Measurements from ENCODE around the gene DLK1. TPM values are rescaled to one million over a fixed set of nuclear protein-coding genes. Genes with fewer than 3 reads are reported as not detected.

The DLK1 gene
- total RNA-seq (not detected), polyA plus RNA-seq (not detected)

DNA sequence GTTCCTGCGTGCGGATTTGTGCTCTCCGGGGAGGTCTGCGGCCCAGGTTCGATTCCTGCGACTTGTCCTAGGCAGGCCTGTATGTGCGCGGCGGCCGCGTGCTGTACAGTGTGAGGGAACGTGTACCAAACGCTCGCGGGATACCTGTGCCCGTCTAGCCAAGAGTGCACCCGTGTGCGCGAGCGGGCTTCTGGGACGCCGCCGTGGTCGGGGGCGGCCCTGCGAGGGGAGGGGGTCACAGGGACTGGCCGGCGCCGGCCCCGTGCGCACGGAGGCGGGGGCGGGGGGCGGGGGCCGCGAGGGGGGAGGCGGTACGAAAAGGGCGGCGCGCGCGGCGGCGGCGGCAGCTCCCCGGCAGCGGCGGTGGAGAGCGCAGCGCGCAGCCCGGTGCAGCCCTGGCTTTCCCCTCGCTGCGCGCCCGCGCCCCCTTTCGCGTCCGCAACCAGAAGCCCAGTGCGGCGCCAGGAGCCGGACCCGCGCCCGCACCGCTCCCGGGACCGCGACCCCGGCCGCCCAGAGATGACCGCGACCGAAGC, at the start of gene DLK1:
Gene DLK1, plus strand, starts transcription at position 343 of the 536 bp plus-strand sequence. Its CDS starts 177 bp downstream, at position 520.
- Mint-ChIP-seq H3K4me1 (no peaks in the 10 kb centered on the region), H3K36me3 (no peaks in the 10 kb centered on the region), H3K27me3 (peaks cover 21 to 49% of the 10 kb centered on the region in 2 donors), H3K27ac (peak within 1 kb of the TSS in 2 of 8 donors; percentile 20 to 50), H3K4me3 (no peak within 1 kb of the TSS), H3K9me3 (no peaks in the 10 kb centered on the region)
- no peaks in the 10 kb centered on the region for H3K4me1 ChIP-seq (ENCODE audit: insufficient read depth, low read length)
- ChIA-PET CTCF (no interaction called here), POLR2A (no interaction called here)
- no peaks in the 10 kb centered on the region for H3K36me3 ChIP-seq (ENCODE audit: insufficient read depth, low read length)
- no peak for DNase-seq
- H3K27ac ChIP-seq (ENCODE audit: low read depth, low read length), result peak within 1 kb of the TSS; percentile 65
- H3K27me3 ChIP-seq (ENCODE audit: insufficient read depth, low read length, poor library complexity, severe bottlenecking), result no peaks in the 10 kb centered on the region
- no peak within 1 kb of the TSS for H3K4me3 ChIP-seq (ENCODE audit: low read length)
- no peaks in the 10 kb centered on the region for H3K9me3 ChIP-seq (ENCODE audit: low read length)

DNA sequence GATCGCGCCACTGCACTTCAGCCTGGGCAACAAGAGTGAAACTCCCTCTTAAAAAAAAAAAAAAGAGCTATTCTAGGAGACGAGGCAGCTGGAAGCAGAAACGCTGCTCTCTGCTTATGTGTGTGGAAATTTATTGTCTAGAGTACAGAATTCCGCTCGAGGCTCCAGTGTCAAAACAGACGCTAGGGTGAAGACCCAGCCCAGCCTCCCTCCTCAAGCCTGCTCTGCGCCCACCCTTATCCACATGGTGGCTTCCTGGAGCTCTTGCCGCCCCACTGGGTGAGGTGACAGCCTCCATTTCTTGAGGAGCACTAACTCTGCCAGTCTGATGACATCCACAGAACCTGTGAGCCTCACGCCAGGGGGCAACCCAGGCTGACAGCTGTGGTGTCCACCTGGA, 49.5 kb upstream of the DLK1 start:
- Histone ChIP-seq H3K27ac (ENCODE audit: low read depth, low read length) (peak overlapping the region; percentile 64), H3K4me1 (ENCODE audit: insufficient read depth, low read length) (no peaks in the 10 kb centered on the region), H3K9me3 (ENCODE audit: low read length) (no peaks in the 10 kb centered on the region), H3K27me3 (ENCODE audit: insufficient read depth, low read length, poor library complexity, severe bottlenecking) (no peaks in the 10 kb centered on the region), H3K36me3 (ENCODE audit: insufficient read depth, low read length) (no peaks in the 10 kb centered on the region), H3K4me3 (ENCODE audit: low read length) (no peak overlapping the region)
- Mint-ChIP-seq H3K27ac (no peak overlapping the region), H3K9me3 (no peaks in the 10 kb centered on the region), H3K4me3 (no peak overlapping the region), H3K27me3 (peaks cover 27 to 32% of the 10 kb centered on the region in 2 donors), H3K4me1 (peaks cover 0 to 8% (median 4%) of the 10 kb centered on the region in 3 donors), H3K36me3 (no peaks in the 10 kb centered on the region)
- POLR2A ChIA-PET, result interaction anchor here (0.6 kb wide), 1 partner anchor 405 kb away, joined by 3 read pairs; no protein-coding TSS in a partner anchor
- CTCF ChIA-PET, result no interaction called here
- DNase-seq, result no peak

DNA sequence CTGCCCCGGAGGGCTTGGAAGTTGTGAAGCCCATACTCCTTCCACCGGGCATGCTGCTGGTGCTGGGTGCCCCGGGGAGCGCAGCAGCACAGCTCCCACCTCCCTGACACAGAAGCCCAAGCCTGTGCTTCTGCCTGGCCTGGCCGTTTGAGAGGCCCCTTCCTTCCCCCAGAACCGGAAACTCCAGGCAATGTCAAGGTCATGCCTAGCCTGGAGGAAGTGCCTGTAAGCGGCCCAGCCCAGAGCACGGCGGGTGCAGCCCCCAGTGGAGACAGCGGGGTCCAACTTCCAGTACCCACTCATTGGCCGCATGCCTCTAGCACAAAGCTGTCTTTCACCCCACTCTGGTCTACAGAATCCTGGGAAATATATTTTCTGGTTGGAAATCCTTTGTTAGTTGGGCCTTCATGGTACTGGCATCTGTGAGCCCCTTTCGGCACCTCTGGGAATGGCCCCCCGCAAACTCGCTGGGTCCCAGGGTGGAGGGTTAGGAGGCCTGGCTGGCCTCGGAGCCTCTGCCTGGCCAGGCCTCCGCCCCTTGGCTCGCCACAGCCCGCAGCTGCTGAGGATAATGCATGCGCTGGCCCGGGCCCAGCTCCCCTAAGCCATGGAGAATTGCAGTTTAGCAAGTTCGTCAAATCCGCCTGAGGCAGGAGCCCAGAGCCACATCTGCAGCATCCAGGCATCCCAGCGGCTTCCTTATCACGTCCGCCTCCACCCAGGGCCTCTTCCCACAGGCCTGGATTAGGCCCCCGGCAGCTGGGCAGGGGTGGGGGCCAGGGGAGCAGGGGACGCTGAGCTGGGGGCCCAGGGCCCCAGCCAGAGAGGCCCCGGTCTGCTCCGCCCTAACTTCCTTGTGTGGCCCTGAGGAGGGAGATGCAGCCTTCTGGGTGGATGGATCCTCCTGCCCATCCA, 48.9 kb upstream of the DLK1 start:
- H3K27me3 Mint-ChIP-seq, result peaks cover 21 to 26% of the 10 kb centered on the region in 2 donors
- CTCF ChIA-PET, result interaction anchor here (0.9 kb wide), 1 partner anchor 14 kb away, joined by 3 read pairs; no protein-coding TSS in a partner anchor
- POLR2A ChIA-PET, result no interaction called here

DNA sequence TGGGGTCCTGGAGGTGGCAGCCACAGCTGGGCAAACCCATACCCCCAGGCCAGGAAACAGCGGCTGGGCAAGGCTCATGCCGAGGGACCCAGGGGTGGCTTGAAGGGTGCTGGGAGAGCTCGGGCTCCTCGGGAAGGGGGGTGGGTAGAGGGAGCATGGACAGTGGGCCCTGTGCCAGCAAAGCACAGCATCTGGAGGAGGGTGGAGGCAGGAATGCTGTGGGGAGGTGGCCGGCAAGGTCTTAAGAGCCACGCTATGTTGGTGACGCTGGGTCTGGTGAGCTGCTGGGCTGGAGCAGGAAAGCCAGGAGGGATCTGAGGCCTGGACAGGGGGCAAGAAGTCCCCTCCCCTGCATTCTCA, 48.2 kb upstream of the DLK1 start:
- no peak for DNase-seq
- ChIA-PET POLR2A (no interaction called here), CTCF (interaction anchor here (0.9 kb wide), 1 partner anchor 15 kb away, joined by 3 read pairs; no protein-coding TSS in a partner anchor)
- Mint-ChIP-seq H3K4me1 (peaks cover 0 to 3% (median 2%) of the 10 kb centered on the region in 3 donors), H3K4me3 (no peak overlapping the region), H3K27ac (no peak overlapping the region), H3K27me3 (peaks cover 20 to 21% of the 10 kb centered on the region in 2 donors), H3K9me3 (no peaks in the 10 kb centered on the region), H3K36me3 (no peaks in the 10 kb centered on the region)
- no peaks in the 10 kb centered on the region for H3K9me3 ChIP-seq (ENCODE audit: low read length)
- H3K4me3 ChIP-seq (ENCODE audit: low read length), result no peak overlapping the region
- no peaks in the 10 kb centered on the region for H3K27me3 ChIP-seq (ENCODE audit: insufficient read depth, low read length, poor library complexity, severe bottlenecking)
- peak overlapping the region; percentile 64 for H3K27ac ChIP-seq (ENCODE audit: low read depth, low read length)
- no peaks in the 10 kb centered on the region for H3K36me3 ChIP-seq (ENCODE audit: insufficient read depth, low read length)
- H3K4me1 ChIP-seq (ENCODE audit: insufficient read depth, low read length), result no peaks in the 10 kb centered on the region

More for the DNA sequence above, 48.9 kb upstream of the DLK1 start:
- Histone ChIP-seq H3K27me3 (ENCODE audit: insufficient read depth, low read length, poor library complexity, severe bottlenecking) (no peaks in the 10 kb centered on the region), H3K27ac (ENCODE audit: low read depth, low read length) (peak overlapping the region; percentile 64), H3K4me3 (ENCODE audit: low read length) (no peak overlapping the region), H3K36me3 (ENCODE audit: insufficient read depth, low read length) (no peaks in the 10 kb centered on the region), H3K9me3 (ENCODE audit: low read length) (no peaks in the 10 kb centered on the region), H3K4me1 (ENCODE audit: insufficient read depth, low read length) (no peaks in the 10 kb centered on the region)
- DNase-seq, result no peak
- peaks cover 0 to 8% (median 4%) of the 10 kb centered on the region in 3 donors for H3K4me1 Mint-ChIP-seq
- H3K9me3 Mint-ChIP-seq, result no peaks in the 10 kb centered on the region
- H3K4me3 Mint-ChIP-seq, result no peak overlapping the region
- H3K36me3 Mint-ChIP-seq, result no peaks in the 10 kb centered on the region
- H3K27ac Mint-ChIP-seq, result no peak overlapping the region

DNA sequence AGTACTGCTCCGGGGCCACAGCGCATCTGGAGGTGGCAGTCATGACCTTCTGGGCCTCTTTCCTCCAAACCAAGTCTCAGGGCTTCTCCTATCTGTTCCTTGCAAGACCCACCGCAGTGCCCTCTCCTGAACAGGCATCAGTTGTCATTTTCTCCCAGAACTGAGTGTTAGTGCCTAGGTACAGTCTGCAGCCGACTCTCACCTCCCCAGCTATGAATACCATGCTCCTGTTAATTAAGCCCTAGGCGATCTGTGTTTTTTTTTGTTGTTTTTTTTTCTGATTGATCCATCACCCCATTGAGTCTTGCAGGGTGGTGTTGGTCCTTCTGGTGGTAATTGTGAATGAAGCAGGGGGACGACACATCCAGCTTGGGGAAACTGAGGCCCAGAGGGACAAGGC, 47.5 kb upstream of the DLK1 start:
- POLR2A ChIA-PET, result no interaction called here
- no peaks in the 10 kb centered on the region for H3K36me3 ChIP-seq (ENCODE audit: insufficient read depth, low read length)
- H3K4me1 ChIP-seq (ENCODE audit: insufficient read depth, low read length), result no peaks in the 10 kb centered on the region
- CTCF ChIA-PET, result no interaction called here
- Mint-ChIP-seq H3K9me3 (no peaks in the 10 kb centered on the region), H3K36me3 (no peaks in the 10 kb centered on the region), H3K4me3 (no peak overlapping the region), H3K4me1 (no peaks in the 10 kb centered on the region), H3K27ac (no peak overlapping the region), H3K27me3 (peaks cover 13 to 16% of the 10 kb centered on the region in 2 donors)
- no peak overlapping the region for H3K27ac ChIP-seq (ENCODE audit: low read depth, low read length)
- H3K27me3 ChIP-seq (ENCODE audit: insufficient read depth, low read length, poor library complexity, severe bottlenecking), result no peaks in the 10 kb centered on the region
- H3K9me3 ChIP-seq (ENCODE audit: low read length), result no peaks in the 10 kb centered on the region
- no peak for DNase-seq
- H3K4me3 ChIP-seq (ENCODE audit: low read length), result no peak overlapping the region

DNA sequence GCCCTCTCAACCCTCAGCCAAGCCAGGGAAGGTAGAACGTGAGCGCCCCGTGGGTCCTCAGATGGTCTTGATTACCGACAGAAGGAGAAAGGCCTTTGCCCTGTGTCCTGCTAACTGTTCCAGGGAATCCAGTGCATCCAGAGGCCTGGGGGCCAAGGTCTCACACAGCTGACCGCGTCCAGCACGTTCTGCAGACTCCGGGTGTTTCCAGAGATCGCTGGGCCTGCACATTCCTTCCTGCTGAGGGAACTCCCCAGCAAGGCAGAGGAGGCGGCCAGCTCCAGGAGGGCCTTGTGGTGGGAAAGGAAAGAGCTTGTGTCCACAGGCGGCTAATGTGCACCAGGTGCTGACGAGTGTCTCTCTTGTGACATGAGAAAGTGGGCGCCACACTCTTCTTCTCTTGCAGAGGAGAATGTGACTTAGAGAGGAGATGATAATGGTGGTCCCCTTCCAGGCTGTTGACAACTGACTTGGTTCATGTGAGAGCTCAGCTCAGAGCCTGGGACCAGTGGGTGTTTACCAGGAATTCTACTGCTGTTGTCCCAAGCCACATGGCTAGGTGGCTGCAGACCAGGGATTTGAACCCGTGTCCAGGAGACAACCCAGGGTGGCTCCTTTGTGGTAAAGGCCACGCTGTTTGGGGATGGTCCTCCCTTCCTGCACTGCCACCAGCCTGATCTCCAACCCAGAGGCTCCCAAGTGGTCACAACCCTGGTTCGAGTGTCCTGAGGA, 46.8 kb upstream of the DLK1 start:
- CTCF ChIA-PET, result interaction anchor here (1.7 kb wide), 1 partner anchor 17 kb away, joined by 4 read pairs; no protein-coding TSS in a partner anchor
- H3K27me3 Mint-ChIP-seq, result peaks cover 6 to 13% of the 10 kb centered on the region in 2 donors

DNA sequence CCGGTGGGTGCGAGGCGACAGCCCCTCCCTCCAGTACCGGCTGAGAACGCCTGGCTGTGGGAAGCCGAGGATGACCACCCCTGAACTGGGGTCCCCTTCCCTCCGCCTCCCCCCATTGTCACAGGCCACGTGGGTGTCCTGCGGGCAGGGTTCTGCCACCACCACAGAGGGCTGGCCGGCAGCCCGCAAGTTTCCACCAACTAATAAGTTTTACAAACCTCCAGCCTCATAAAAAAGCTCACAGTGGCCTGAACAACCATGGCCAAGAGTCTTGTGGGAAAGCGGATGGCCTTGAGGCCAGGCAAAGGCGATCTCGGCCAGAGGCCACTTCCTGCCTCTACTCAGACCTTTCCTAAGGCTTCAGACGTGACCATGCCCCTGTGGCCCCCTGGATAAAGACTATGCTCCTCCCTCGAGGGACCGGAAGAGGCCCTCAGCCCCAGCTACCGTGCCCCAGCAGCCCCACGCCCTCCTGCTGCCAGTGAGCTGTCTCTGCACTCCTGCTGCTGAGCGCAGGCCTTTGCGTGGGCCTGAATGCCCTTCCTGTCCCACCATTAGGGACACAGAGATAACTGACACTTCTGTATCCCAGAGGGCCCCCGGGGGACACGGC, 46.1 kb upstream of the DLK1 start:
- Mint-ChIP-seq H3K27me3 (peaks cover 5 to 12% of the 10 kb centered on the region in 2 donors), H3K4me3 (no peak overlapping the region), H3K27ac (no peak overlapping the region), H3K9me3 (no peaks in the 10 kb centered on the region), H3K36me3 (no peaks in the 10 kb centered on the region), H3K4me1 (no peaks in the 10 kb centered on the region)
- CTCF ChIA-PET, result interaction anchor here (1.7 kb wide), 1 partner anchor 18 kb away, joined by 4 read pairs; no protein-coding TSS in a partner anchor
- no peaks in the 10 kb centered on the region for H3K9me3 ChIP-seq (ENCODE audit: low read length)
- peak overlapping the region; percentile 16 for H3K27ac ChIP-seq (ENCODE audit: low read depth, low read length)
- POLR2A ChIA-PET, result no interaction called here
- H3K36me3 ChIP-seq (ENCODE audit: insufficient read depth, low read length), result no peaks in the 10 kb centered on the region
- H3K4me3 ChIP-seq (ENCODE audit: low read length), result no peak overlapping the region
- DNase-seq, result no peak
- no peaks in the 10 kb centered on the region for H3K4me1 ChIP-seq (ENCODE audit: insufficient read depth, low read length)
- no peaks in the 10 kb centered on the region for H3K27me3 ChIP-seq (ENCODE audit: insufficient read depth, low read length, poor library complexity, severe bottlenecking)

More for the DNA sequence above, 46.8 kb upstream of the DLK1 start:
- Mint-ChIP-seq H3K9me3 (no peaks in the 10 kb centered on the region), H3K27ac (no peak overlapping the region), H3K36me3 (no peaks in the 10 kb centered on the region), H3K4me1 (no peaks in the 10 kb centered on the region), H3K4me3 (no peak overlapping the region)
- no peak for DNase-seq
- H3K36me3 ChIP-seq (ENCODE audit: insufficient read depth, low read length), result no peaks in the 10 kb centered on the region
- H3K4me1 ChIP-seq (ENCODE audit: insufficient read depth, low read length), result no peaks in the 10 kb centered on the region
- H3K4me3 ChIP-seq (ENCODE audit: low read length), result no peak overlapping the region
- no peaks in the 10 kb centered on the region for H3K9me3 ChIP-seq (ENCODE audit: low read length)
- peak overlapping the region; percentile 16 for H3K27ac ChIP-seq (ENCODE audit: low read depth, low read length)
- POLR2A ChIA-PET, result no interaction called here
- no peaks in the 10 kb centered on the region for H3K27me3 ChIP-seq (ENCODE audit: insufficient read depth, low read length, poor library complexity, severe bottlenecking)
